Measurements from ENCODE around the gene SEMA5B.

SEMA5B gene

DNA sequence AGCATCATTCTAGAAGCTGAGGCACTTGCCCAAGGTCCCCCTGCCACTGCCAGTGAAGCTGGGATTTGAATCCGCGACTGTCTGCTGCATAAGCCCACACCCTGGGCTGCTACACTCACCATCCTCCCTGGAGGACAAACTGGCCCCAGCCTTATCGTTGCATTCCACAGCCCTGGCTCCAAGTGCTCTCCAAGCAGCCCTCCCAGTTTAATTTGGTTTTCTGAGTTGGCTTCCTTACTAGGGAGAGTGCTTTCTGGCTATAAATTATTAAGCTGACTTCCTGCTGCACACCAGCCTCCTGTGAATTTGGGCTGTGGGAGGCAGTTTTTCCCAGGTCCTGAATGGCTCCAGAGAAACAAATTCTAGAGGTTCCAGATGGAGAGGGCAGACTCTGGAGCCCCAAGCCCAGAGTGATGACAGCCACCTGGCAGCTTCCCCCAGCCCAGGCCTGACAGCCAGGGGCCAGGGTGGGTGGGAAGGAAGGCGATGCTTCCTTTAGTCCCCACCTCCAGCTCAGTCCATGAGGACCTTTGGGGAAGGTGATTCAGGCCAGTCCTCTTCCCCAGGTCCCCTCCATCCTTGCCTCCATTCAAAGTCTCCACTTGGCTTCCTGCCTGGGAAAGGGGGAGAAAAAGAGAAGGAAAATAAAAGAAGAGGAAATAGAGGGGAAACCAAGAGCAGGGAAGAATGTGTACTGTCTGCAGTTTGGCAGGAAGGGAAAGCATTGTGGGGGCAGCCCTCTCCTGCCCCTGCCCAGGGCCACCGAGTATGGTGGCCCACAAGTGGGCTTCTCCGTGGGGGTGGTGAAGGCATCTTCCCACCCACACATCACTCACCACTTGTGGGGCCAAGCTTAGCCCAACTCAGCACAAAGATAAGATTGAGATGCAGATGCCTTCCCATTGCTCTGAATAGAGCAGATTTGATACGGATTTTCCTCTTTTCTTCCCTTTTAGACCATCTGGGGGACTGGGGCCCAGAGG is 69.6 kb downstream of the SEMA5B start:
- no peak overlapping the region for H3K4me3 ChIP-seq (ENCODE audit: low read depth, low read length)
- DNase-seq (ENCODE audit: low read depth) = no peak

DNA sequence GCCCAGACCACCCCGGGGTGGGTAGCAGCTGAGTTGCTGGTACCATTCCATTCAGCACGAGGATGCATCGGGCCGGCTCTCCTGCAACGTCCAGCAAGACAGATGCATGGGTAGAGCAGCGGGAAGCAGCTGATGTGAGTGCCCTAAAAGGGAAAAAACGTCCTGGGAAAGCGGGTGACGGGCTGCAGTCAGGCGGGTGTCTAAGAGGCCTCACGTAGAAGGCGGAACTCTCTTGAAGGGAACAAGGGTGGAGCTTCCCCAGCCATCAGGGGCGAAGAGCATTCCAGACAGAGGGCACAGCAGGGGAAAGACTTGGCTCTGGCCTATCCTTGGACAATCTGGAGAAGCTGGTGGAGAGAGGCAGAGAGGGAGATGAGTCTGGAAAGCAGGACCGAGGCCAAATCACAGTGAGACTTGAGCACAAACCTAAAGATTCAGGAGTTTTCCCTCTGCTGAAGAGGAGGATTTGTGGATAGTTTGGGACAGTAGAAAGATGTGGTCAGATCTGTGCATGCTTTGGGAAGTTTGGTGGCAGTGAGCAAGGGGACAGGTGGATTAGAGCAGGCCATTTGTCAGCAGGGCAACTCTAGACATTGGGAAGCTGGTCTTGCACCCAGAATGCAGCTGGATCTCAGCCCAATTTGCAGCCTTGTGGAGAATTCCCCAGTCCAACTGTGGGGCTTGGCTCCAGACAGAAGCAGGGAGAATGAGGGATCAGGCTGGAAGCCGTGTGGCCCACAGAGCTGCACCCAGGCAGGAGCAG is 70.7 kb downstream of the SEMA5B start:
- H3K4me3 ChIP-seq (ENCODE audit: low read depth, low read length) = no peak overlapping the region
- DNase-seq (ENCODE audit: low read depth) = no peak

DNA sequence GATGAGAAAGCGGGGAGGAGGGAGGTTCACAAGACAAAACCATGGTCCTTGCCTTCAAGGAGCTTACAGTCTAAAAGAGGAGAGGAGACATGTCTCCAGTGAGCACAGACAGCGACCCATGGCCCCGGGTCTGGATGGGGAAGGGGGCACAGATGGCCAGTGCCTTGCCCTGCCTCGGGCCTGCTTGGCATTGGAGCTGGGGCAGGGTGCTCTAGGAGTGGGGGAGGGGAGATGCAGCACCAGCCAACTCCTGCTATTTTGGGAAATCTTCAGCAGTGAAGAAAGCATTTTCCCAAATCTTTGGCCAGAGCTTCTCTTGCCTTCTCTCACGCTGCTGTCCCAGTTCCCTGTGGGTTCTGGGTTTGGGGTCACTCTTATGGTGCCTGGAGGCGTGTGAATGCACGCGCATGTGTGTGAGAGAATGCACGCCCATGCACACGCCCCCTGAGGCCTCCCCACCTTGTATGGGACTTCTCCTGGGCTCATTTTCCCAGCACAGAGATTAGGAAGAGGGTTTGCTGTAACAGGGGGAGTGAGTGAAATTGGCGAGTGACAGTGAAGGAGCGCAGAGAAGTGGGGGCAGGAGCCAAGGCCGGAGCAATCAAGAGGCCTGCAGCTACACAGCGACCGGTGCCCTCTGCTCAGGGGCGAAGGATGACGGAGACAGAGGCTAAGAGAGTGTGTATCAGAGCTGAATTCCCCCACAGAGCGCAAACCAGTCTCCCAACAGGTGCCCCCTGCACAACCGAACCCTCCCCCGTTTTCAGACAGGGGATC is 71.5 kb downstream of the SEMA5B start:
- no peak overlapping the region for H3K4me3 ChIP-seq (ENCODE audit: low read depth, low read length)
- DNase-seq (ENCODE audit: low read depth) = no peak

DNA sequence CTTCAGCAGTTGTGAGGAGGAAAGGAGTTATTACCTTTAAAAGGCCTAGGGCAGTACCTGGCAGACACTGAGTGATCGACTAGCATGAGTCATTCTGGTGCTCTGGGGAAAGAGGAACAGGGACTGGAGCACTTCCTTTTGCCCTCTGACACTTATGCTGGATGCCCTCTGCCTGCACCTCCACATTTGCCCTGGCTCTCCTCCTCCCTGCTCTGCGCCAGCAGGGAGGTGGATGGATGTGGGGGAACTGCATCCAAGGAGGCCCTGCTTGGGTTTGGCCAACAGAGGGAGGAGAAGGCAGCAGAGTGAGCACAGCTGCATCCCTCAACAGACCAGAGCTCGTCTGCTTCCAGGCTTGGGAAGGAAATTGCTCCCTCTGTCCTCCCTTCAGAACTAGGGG is 75.0 kb downstream of the SEMA5B start:
- H3K4me3 ChIP-seq (ENCODE audit: low read depth, low read length) = no peak overlapping the region
- no peak for DNase-seq (ENCODE audit: low read depth)

DNA sequence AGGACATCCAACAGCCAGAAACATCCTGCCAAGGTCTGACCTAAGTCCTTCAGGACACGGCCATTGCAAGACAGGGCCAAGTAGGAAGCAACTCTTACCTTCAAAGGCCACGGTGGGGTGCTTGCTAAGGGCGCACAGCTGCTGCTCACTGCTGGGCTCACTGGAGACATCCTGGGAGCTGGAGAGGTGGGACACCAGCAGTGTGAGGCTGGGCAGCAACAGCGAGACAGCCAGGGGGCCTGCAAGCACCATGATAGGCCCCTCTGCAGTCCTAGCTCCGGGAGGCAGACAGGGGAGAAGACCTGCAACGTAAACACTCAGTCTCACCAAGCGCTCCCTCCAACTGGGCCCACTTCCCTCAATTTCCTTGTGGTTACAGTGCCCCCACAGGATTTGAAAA is 79.2 kb downstream of the SEMA5B start:
- no peak overlapping the region for H3K4me3 ChIP-seq (ENCODE audit: low read depth, low read length)

DNA sequence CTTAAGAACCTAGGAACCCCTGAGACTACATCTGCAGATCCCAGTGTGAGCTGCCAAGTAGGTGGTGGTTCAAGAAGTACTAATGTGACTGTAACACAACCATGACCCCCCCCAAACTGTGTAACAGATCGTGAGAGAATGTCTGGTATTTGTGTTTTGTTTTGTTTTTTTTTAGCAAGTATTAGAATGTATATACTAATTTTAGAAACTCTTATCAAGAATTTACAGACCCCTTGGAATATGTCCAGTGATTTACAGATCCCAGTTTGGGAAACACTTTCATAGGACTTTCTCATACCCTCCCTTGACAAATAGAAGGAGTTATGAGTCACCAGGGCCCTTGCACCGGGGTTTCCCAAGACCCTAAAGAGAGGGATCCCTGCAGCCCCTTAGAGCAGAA is 79.8 kb downstream of the SEMA5B start:
- no peak for DNase-seq (ENCODE audit: low read depth)
- no peak overlapping the region for H3K4me3 ChIP-seq (ENCODE audit: low read depth, low read length)

More for the DNA sequence above, 79.2 kb downstream of the SEMA5B start:
- no peak for DNase-seq (ENCODE audit: low read depth)

DNA sequence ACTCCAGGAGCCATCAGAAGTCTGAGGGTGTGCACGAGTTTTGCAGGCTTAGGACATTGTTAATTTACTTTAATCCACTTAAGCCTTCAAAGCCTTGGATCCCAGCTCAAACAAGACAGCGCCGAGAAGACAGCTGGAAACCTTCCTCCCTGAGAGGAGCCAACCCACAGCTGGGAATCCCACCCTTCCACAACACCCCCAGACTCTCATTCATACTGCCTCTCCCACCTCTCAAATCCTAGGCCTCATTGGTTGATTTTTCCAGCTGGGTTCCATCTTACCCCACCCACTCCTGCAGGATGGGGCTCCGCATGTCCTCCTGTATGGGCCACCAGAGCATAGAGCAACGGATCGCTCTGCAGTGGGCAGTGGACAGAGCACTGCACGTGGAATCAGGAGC is 80.4 kb downstream of the SEMA5B start:
- no peak overlapping the region for H3K4me3 ChIP-seq (ENCODE audit: low read depth, low read length)
- no peak for DNase-seq (ENCODE audit: low read depth)

DNA sequence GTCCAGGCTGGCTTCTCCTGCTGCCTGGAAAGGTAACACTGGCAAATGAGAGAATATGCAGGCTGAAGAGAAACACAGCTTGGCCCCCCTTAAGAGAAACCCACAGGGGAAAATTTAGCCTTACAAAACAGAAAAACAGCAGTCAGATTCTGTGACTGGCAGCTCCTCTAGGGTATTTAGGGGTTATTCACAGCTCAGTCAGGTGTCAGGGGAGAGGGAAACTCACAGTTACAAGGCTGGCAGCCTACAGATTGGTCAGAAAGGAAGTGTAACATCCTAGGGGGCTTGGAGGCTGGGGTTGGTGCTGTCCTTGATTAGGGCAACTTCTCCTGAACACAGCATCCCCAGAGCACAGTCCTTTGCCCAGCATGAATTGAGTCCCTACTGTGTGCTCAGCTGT is 81.4 kb downstream of the SEMA5B start:
- H3K4me3 ChIP-seq (ENCODE audit: low read depth, low read length) = no peak overlapping the region
- DNase-seq (ENCODE audit: low read depth) = no peak

DNA sequence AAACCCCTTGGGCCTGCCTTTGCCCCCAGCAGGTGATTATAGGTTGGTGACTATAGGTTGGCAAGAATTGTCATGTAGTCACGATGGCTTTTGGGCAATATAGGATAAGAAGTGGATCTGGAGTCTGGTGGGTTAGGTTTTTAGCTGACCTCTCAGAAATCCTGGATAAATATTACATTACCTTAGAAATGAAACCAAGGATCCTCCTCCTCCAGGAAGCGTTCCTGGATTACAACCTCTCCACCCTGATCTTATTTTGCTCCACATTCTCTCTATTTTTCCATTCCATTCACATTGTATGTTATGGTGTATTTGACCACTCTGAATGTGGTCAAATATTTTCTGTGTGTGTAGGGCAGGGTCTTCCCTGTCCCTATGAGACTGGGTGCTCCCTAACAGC is 82.3 kb downstream of the SEMA5B start:
- no peak overlapping the region for H3K4me3 ChIP-seq (ENCODE audit: low read depth, low read length)
- no peak for DNase-seq (ENCODE audit: low read depth)

DNA sequence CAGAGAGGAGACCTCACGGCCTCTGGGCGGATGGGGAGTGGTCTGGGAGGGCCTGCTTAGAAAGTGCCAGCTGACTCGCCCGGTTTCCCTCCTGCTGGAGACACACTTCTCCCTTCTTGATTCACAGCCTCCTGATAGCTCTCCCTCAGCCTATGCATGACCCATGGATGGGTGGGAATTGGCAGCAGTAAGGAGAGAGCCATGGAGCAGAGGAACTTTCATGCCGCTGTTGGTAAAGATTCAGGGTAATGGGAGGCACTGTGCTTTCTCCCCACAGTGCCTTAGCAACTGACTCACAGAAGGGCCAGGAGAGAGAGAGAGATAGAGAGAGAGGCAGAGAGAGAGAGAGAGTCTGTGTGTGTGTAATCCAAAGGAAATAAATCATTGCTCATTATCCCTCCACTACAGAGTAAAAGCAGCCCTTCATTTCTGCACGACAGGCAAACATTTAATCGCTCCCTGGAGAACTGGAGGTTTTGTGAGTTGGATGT is 82.8 kb downstream of the SEMA5B start:
- DNase-seq (ENCODE audit: low read depth) = peak; percentile 56
- H3K4me3 ChIP-seq (ENCODE audit: low read depth, low read length) = no peak overlapping the region

DNA sequence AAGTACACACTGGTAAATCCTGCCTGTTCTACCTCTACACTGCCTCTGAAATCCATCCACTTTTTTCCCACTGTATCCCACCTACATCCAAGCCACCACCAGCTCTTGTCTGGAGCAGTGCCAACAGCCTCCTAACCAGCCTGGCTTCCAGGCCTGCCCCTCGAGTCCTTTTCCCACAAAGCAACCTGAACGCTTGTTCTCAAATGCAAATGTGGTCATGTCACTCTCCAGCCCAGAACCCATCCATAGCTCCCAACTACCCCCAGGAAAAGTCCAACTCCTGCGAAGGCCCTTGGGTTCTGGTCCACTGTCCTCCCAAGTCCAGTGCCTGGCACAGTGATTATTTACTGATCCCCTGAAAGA is 83.8 kb downstream of the SEMA5B start:
- H3K4me3 ChIP-seq (ENCODE audit: low read depth, low read length) = no peak overlapping the region

DNA sequence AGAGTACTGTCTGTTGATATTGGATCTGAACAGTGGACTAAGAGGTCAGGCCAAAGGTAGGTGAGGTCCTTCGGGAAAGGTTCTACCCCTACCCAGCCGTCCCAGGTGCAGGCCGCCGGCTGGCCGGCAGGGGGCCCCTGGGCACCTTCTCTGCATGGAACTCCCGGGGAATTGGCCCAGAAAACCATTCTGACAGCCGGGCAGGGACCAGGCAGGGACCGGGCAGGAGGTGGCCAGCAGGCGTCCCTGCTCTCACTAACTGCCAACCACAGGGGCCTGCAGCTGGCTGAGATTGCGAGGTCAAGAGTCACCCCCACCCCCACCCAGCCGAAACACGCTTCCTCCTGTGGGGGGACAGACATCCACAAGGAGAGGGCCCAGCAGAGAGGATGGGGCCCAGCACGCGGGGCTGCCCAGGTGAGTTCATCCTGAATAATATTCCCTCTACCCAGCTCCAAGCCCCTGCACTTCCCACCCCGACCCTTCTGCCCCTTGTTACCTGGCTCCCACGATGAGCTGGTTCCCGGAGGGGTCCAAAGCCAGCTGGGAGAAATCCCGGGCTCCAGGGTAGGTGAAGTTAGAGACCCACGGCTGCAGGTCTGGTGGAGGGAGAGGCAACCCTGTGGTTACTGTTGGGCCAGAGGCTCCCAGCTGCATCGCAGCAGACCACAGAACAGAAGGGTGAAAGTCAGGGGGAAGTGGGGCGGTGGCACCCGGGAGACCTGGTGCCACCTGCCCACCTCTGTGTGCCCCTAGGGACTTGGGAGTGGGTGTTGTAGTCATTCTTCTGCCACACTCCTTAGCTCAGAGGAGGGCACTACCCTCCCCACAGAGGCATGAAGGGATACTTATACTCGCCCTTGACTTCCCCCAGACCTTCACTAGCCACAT is 84.4 kb downstream of the SEMA5B start:
- no peak overlapping the region for H3K4me3 ChIP-seq (ENCODE audit: low read depth, low read length)
- no peak for DNase-seq (ENCODE audit: low read depth)

More for the DNA sequence above, 83.8 kb downstream of the SEMA5B start:
- DNase-seq (ENCODE audit: low read depth) = no peak

DNA sequence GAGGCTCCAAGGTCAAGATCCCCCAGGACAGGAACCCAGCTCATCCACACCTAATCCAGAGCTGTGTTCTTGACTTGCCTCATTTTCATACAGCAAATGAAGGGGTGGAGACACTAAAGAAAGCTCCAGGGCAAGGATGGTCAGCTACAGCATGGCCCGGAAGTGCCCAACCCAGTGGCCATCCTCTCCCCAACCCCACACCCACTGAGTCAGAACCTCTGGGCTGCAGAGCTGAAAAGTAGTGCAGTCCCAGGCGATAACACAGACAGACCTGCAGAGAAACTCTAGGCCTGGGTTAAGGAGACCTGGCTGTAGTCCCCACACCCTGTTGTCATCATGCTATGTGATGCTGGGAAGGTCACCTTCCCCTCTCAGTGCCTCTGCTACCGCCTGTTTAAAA is 85.3 kb downstream of the SEMA5B start:
- H3K4me3 ChIP-seq (ENCODE audit: low read depth, low read length) = no peak overlapping the region
- DNase-seq (ENCODE audit: low read depth) = no peak

DNA sequence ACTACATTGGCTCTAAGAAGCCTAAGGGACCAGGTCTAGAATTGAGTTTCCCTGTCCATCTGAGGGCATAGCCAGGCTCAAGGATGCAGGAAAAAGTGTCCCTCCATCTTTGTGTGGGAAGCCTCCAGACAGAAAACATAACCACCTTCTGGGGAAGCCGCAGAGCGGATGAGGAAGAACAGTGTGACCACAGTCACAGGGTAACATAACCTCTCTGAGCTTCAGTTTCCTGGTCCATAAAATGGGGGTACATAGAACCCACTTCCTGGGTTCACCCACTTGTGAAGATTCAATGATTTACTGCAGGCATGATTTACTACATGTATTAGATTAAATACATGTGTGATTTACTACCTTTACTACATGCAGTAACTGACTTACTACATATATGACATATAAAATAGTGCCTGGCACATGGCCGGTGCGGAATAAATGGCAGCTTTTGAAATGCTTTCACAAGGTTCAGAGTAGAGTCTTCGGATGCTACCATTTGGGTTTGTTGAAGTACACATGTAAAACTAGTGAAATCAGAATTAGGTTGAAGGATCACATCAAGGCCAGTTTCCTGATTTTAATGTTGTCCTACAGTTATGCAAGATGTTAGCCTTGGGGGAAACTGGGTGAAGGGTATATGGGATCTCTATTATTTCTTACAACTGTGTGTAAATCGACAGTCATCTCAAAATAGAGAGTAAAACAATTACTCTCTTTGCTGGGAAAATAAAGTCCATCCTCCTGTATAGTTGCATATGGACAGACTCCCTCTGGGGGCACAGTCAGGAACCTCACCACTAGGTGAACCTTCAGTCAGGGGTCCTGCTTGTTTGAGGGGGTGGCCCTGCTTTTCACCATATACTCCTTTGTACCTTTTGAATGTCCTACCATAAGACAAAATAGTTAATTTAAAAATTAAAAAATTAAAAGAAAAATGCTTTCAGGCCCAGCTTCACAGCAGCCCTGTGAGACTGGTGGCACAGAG is 86.0 kb downstream of the SEMA5B start:
- DNase-seq (ENCODE audit: low read depth) = no peak
- H3K4me3 ChIP-seq (ENCODE audit: low read depth, low read length) = no peak overlapping the region

DNA sequence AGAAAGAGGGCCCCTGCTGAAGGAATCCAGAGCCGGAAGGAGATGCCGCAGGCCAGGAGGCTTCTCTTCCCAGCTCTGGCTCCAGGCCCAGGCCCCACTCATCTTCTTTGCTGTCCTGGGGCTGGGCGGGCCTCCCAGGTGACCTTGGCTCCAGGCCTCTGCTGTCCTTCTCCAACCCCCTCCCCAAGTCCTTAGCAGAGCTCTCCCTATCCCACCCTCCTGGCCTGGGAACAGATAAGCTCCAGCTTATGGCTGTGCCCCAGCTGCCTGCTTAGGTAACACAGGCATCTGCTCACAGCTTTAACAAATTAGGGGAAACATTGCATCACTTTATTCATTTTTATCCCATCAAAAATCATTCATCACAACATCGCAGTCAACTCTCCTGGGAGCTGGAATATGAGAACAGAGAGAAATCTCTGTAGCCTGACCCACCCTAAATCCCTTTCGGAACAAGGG is 86.9 kb downstream of the SEMA5B start:
- no peak overlapping the region for H3K4me3 ChIP-seq (ENCODE audit: low read depth, low read length)
- DNase-seq (ENCODE audit: low read depth) = peak; percentile 34

DNA sequence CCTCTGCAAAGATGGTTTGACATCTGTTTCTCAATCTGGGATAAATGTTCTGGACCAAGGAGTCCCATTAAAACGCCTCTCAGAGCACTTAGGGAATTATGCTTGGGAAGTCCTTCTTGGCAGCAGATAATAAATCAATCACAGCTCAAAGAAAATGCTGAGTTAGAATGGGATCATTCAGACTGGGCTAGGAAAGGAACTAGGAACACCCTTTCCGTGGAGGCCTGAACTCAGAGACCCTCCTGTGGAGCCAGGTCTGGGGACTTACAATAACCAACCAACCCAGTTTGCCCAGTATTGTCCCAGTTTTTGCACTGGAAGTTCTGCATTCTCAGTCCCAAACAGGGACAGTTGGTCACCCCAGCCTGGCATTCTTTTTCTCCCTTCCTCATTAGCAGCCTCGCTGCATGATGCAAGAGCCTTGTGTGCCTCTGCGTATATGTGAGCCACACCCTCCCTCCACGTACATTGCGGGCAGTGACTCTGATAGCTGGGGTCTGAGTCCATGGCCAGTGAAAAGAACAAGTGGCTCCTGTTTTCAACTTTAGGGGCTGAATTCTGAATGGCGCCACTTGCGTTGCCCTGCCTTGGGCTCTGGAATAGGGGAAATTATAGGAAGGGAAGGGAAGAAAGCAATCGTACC is 88.7 kb downstream of the SEMA5B start:
- no peak overlapping the region for H3K4me3 ChIP-seq (ENCODE audit: low read depth, low read length)
- no peak for DNase-seq (ENCODE audit: low read depth)

DNA sequence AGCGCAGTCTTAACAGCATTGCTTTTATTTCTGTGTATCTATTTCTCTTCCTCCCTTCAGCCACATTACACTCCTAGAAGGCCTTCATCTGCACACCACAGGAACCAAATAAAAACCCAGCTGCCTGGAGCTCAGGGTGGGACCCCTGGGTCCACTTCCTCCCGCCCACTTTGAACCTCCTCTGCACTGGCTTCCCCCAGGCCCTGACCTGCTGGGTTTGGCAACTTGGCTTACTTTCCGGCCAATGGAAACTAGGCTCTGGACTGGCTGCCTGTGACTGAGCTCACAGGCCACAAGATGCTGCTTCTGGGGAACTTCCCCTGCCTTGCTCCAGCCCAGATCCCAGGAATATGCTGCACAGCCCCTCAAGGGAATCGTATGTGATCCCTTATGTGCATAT is 89.8 kb downstream of the SEMA5B start:
- no peak for DNase-seq (ENCODE audit: low read depth)
- no peak overlapping the region for H3K4me3 ChIP-seq (ENCODE audit: low read depth, low read length)
